HCT116 (cell line): Measurements from ENCODE around the gene UTS2. TPM values are rescaled to one million over a fixed set of nuclear protein-coding genes. Genes with fewer than 3 reads are reported as not detected.

Experiments used
- ATAC-seq: fragments of 200-7000 bp; cut with Tn5 transposase; 2 replicates; pipeline ENCODE4 v1.9.1; 2020; ENCODE audit warnings: mild to moderate bottlenecking, moderate library complexity
- BruUV-seq: library from RNA; stranded (reverse); fragments of 400-500 nt; replicated peaks from 2 replicates; lab custom pipeline; 2021; lab: Mats Ljungman, UMichigan
- CTCF ChIA-PET: fragments of 300-600 bp; sonication (Branson Sonifier 250); formaldehyde crosslinking; loops from one replicate; lab custom pipeline; 2021; ENCODE audit warnings: antibody characterized with exemption; lab: Charles Lee
- POLR2A ChIA-PET: fragments of 300-600, 350-600 bp; sonication (Branson Sonifier 250); formaldehyde crosslinking; loops from one replicate; lab custom pipeline; 2021; ENCODE audit warnings: antibody characterized with exemption; lab: Charles Lee
- RAD21 ChIA-PET, 2 experiments: fragments of 300-600 bp; sonication (Branson Sonifier 250); formaldehyde crosslinking; loops; one replicate each; lab custom pipeline; 2023; ENCODE audit warnings: low total read pairs in 2 of 2; ENCODE audit not compliant: uncharacterized antibody in 2 of 2, unreplicated experiment in 2 of 2, low non-redundant PET in 1 of 2; lab: Charles Lee
- DNase-seq: peaks from one replicate; pipeline ENCODE4 v3.0.0-alpha.2; 2010; ENCODE audit warnings: low read depth, low spot score
- H2AFZ ChIP-seq: fragments of 200-600 bp; shearing (Covaris generic), sonication (generic); 2 replicates; pipeline ENCODE4 v1.6.1; 2017; ENCODE audit warnings: low read depth, mixed run types, mixed read lengths, antibody characterized with exemption, low read length; ENCODE audit not compliant: poor library complexity, severe bottlenecking
- H3K27ac ChIP-seq: 2 replicates; pipeline ENCODE4 v1.5.1; 2012; ENCODE audit warnings: low read depth, low read length
- H3K27me3 ChIP-seq: fragments of 200-600 bp; sonication (generic); 2 replicates; pipeline ENCODE4 v1.6.1; 2016; ENCODE audit warnings: mixed run types, low read length, mixed read lengths; ENCODE audit not compliant: insufficient read depth
- H3K36me3 ChIP-seq, 2 experiments: fragments of 200-500 bp in 1 of 2; fragments of 200-600 bp in 1 of 2; sonication (Bioruptor generic) in 1 of 2; sonication (generic) in 1 of 2; 2 replicates each; pipeline versions ENCODE4 v1.5.1 to v1.6.1; 2014 to 2016; ENCODE audit warnings: low read length in 2 of 2, inconsistent platforms in 1 of 2, mixed read lengths in 1 of 2, mixed run types in 1 of 2; ENCODE audit not compliant: insufficient read depth in 2 of 2, control insufficient read depth in 1 of 2
- H3K4me1 ChIP-seq, 2 experiments: fragments of 200-600 bp in 1 of 2; sonication (generic) in 1 of 2; 2 replicates each; pipeline versions ENCODE4 v1.5.1 to v1.6.1; 2012 to 2017; ENCODE audit warnings: low read length in 2 of 2, inconsistent platforms in 1 of 2, mild to moderate bottlenecking in 1 of 2, mixed read lengths in 1 of 2, mixed run types in 1 of 2, moderate library complexity in 1 of 2; ENCODE audit not compliant: insufficient read depth in 2 of 2, control insufficient read depth in 1 of 2
- H3K4me2 ChIP-seq: fragments of 200-600 bp; sonication (generic); 2 replicates; pipeline ENCODE4 v1.6.1; 2017; ENCODE audit warnings: mixed run types, low read length, mixed read lengths
- H3K4me3 ChIP-seq, 2 experiments: fragments of 200-600 bp in 1 of 2; sonication (generic) in 1 of 2; replicated peaks in 1 of 2; 2 replicates each; pipeline ENCODE4 v1.5.1; 2011 to 2016; ENCODE audit warnings: low read length in 2 of 2, control low read depth in 1 of 2, low read depth in 1 of 2, mild to moderate bottlenecking in 1 of 2, mixed read lengths in 1 of 2, mixed run types in 1 of 2
- H3K79me2 ChIP-seq: fragments of 200-600 bp; sonication (generic); 2 replicates; pipeline ENCODE4 v1.6.1; 2017; ENCODE audit warnings: mild to moderate bottlenecking, mixed run types, low read length, moderate library complexity, mixed read lengths; ENCODE audit not compliant: insufficient read depth
- H3K9ac ChIP-seq: fragments of 200-600 bp; sonication (generic); 2 replicates; pipeline ENCODE4 v1.6.1; 2016; ENCODE audit warnings: low read length, mixed read lengths
- H3K9me2 ChIP-seq: fragments of 200-600 bp; sonication (generic), shearing (Covaris generic); 2 replicates; pipeline ENCODE4 v1.6.1; 2017; ENCODE audit warnings: mixed run types, mild to moderate bottlenecking, moderate library complexity; ENCODE audit not compliant: insufficient read depth
- H3K9me3 ChIP-seq, 2 experiments: fragments of 200-500 bp in 1 of 2; fragments of 200-600 bp in 1 of 2; sonication (Bioruptor generic) in 1 of 2; sonication (generic) in 1 of 2; 2 replicates each; pipeline ENCODE4 v1.6.1; 2014 to 2017; ENCODE audit warnings: low read length in 2 of 2, mixed read lengths in 2 of 2, inconsistent platforms in 1 of 2, low read depth in 1 of 2, mild to moderate bottlenecking in 1 of 2, mixed run types in 1 of 2, moderate library complexity in 1 of 2; ENCODE audit not compliant: control insufficient read depth in 1 of 2, insufficient read depth in 1 of 2
- H4K20me1 ChIP-seq: fragments of 200-600 bp; sonication (generic), shearing (Covaris generic); 2 replicates; pipeline ENCODE4 v1.6.1; 2017; ENCODE audit warnings: mixed run types, mild to moderate bottlenecking, moderate library complexity; ENCODE audit not compliant: insufficient read depth
- ATF3 ChIP-seq: IDR thresholded peaks from 2 replicates; pipeline ENCODE4 v1.6.1; 2012
- CEBPB ChIP-seq: IDR thresholded peaks from 2 replicates; pipeline ENCODE4 v1.6.1; 2012; ENCODE audit warnings: low read depth
- CTCF ChIP-seq, 3 experiments: fragments of 200-600 bp in 1 of 3; sonication (generic) in 1 of 3; IDR thresholded peaks in 2 of 3; conservative IDR thresholded peaks in 1 of 3; 2 replicates each; pipeline ENCODE4 v1.5.1; 2012 to 2017; ENCODE audit warnings: low read depth in 2 of 3, low read length in 2 of 3, antibody characterized with exemption in 1 of 3, borderline replicate concordance in 1 of 3, control low read depth in 1 of 3, mild to moderate bottlenecking in 1 of 3, mixed read lengths in 1 of 3, mixed run types in 1 of 3, moderate library complexity in 1 of 3; ENCODE audit not compliant: insufficient read depth in 1 of 3
- ELF1 ChIP-seq: IDR thresholded peaks from 2 replicates; pipeline ENCODE4 v1.6.1; 2012; ENCODE audit warnings: low read depth, borderline replicate concordance
- EZH2phosphoT487 ChIP-seq: fragments of 200-600 bp; IDR thresholded peaks from 2 replicates; pipeline ENCODE4 v1.6.1; 2018; ENCODE audit warnings: antibody characterized with exemption, borderline replicate concordance
- FOSL1 ChIP-seq: IDR thresholded peaks from 2 replicates; pipeline ENCODE4 v1.6.1; 2012; ENCODE audit warnings: low read depth
- MAX ChIP-seq: IDR thresholded peaks from 2 replicates; pipeline ENCODE4 v1.6.1; 2012
- POLR2AphosphoS5 ChIP-seq: IDR thresholded peaks from 2 replicates; pipeline ENCODE4 v1.6.1; 2011; ENCODE audit warnings: mild to moderate bottlenecking, low read depth, low read length, moderate library complexity
- REST ChIP-seq: IDR thresholded peaks from 2 replicates; pipeline ENCODE4 v1.6.1; 2012; ENCODE audit warnings: low read depth
- SIN3A ChIP-seq: IDR thresholded peaks from 2 replicates; pipeline ENCODE4 v1.6.1; 2012; ENCODE audit warnings: low read depth
- ZBTB33 ChIP-seq: IDR thresholded peaks from 2 replicates; pipeline ENCODE4 v1.6.1; 2011; ENCODE audit warnings: mild to moderate bottlenecking, low read length, moderate library complexity; ENCODE audit not compliant: insufficient replicate concordance; ENCODE audit errors: extremely low read depth
- intact Hi-C: fragments of 100-400 bp; cut with micrococcal nuclease; formaldehyde crosslinking; loops from 2 replicates; pipeline ENCODE4 v1.10.0; 2022
- total RNA-seq: library from RNA; stranded (reverse); gene quantifications from one replicate; pipeline ENCODE4 v1.2.1, GENCODE V29; 2021; ENCODE audit not compliant: unreplicated experiment

The UTS2 gene
- total RNA-seq, 1 experiment from 2014 or later: 3.0 TPM

GRCh38 chr1:7847599-7847998 is 5.3 kb downstream of the UTS2 start:
- no TSS peak for BruUV-seq
- ChIA-PET RAD21 (no interaction called here), POLR2A (interaction anchor here (0.8 kb wide), 1 partner anchor 40 kb away, joined by 3 read pairs; no protein-coding TSS in a partner anchor), CTCF (no interaction called here)
- no peak overlapping the region for H3K9ac ChIP-seq
- intact Hi-C loops: no loop called here
- no peak overlapping the region for H3K27ac ChIP-seq
- H3K9me3 ChIP-seq: no peaks in the 10 kb centered on the region
- no peaks in the 10 kb centered on the region for H4K20me1 ChIP-seq
- H3K36me3 ChIP-seq: no peaks in the 10 kb centered on the region
- no peak overlapping the region for H3K4me2 ChIP-seq
- no peaks in the 10 kb centered on the region for H3K27me3 ChIP-seq
- no peak overlapping the region for H2AFZ ChIP-seq
- no peaks in the 10 kb centered on the region for H3K4me1 ChIP-seq
- no peak overlapping the region for H3K4me3 ChIP-seq
- H3K9me2 ChIP-seq: no peaks in the 10 kb centered on the region
- TF ChIP-seq POLR2AphosphoS5: no peak
- ATAC-seq (no peak), DNase-seq (no peak)
- H3K79me2 ChIP-seq: no peaks in the 10 kb centered on the region

- no peaks in the 10 kb centered on the region for H3K4me1 ChIP-seq
- CTCF ChIA-PET: no interaction called here
- no peak overlapping the region for H3K9ac ChIP-seq
- no peaks in the 10 kb centered on the region for H4K20me1 ChIP-seq
- intact Hi-C loops: no loop called here
- POLR2A ChIA-PET: no interaction called here
- DNase-seq (no peak), ATAC-seq (no peak)
- H3K79me2 ChIP-seq: no peaks in the 10 kb centered on the region
- no peak overlapping the region for H3K4me3 ChIP-seq
- no peaks in the 10 kb centered on the region for H3K9me3 ChIP-seq
- no peak overlapping the region for H3K4me2 ChIP-seq
- BruUV-seq: no TSS peak
- no peak overlapping the region for H2AFZ ChIP-seq
- no peaks in the 10 kb centered on the region for H3K9me2 ChIP-seq
- H3K27me3 ChIP-seq: no peaks in the 10 kb centered on the region
- H3K36me3 ChIP-seq: no peaks in the 10 kb centered on the region
- no peak overlapping the region for H3K27ac ChIP-seq
- RAD21 ChIA-PET: no interaction called here
- TF ChIP-seq POLR2AphosphoS5: no peak
- TF ChIP-seq CTCF (IDR thresholded peaks at IDR 0.05 in 2 of 3, conservative IDR thresholded peaks at IDR 0.05 in 1 of 3; ENCODE audit: borderline replicate concordance in 1 of 3, insufficient read depth in 1 of 3, low read depth in 2 of 3, low read length in 2 of 3): no peak
- no peak for TF ChIP-seq ZBTB33
- no peak for TF ChIP-seq SIN3A
- no peak for TF ChIP-seq EZH2phosphoT487
- TF ChIP-seq CEBPB: no peak
- no peak for TF ChIP-seq ATF3
- no peak for TF ChIP-seq REST
- TF ChIP-seq ELF1: no peak
- TF ChIP-seq FOSL1: no peak
- no peak for TF ChIP-seq MAX
These were observed 6.2 kb downstream of the UTS2 start for GRCh38 chr1:7846656-7847055.
